Measurements from ENCODE around the gene TNS3.
"Not testable (repeated sequence)": the region's sequence is repeated elsewhere in the genome, so short reads cannot be mapped to it uniquely, and the experiment has no call there.

Gene TNS3

DNA sequence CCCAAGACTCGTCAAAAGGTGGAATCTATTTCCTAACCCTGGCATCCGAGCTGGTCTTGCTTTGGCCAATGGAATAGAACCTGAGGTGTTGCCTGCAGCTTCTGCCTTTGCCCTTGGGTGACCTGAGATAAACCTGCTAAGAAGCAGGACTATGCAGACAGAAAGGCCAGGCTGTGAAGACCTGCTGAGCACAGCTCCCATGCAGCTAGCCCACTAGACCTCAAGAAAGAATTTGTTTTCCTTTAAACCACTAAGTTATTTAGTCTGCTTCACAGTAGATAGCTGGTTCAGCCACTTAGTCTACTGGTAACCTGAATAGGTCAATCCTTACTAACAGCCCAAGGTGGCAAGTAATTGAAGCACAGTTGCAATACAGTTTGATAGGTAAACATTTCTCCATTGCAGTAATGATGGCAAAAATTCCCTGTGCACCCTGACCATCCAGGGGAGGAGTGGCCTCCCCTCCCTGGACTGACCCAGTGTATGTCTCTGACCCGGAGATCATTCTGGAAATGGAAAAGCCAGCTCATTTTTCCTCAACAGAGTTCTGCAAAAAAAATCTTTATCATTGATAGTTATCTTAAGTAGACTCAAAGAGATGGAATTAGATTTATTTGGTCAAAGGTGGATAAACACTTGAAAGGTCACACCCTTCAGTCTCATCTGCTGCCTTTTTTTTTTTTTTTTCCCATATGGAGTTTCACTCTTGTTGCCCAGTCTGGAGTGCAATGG is 20.0 kb downstream of the TNS3 start:
- no peak for DNase-seq (ENCODE audit: low spot score)

DNA sequence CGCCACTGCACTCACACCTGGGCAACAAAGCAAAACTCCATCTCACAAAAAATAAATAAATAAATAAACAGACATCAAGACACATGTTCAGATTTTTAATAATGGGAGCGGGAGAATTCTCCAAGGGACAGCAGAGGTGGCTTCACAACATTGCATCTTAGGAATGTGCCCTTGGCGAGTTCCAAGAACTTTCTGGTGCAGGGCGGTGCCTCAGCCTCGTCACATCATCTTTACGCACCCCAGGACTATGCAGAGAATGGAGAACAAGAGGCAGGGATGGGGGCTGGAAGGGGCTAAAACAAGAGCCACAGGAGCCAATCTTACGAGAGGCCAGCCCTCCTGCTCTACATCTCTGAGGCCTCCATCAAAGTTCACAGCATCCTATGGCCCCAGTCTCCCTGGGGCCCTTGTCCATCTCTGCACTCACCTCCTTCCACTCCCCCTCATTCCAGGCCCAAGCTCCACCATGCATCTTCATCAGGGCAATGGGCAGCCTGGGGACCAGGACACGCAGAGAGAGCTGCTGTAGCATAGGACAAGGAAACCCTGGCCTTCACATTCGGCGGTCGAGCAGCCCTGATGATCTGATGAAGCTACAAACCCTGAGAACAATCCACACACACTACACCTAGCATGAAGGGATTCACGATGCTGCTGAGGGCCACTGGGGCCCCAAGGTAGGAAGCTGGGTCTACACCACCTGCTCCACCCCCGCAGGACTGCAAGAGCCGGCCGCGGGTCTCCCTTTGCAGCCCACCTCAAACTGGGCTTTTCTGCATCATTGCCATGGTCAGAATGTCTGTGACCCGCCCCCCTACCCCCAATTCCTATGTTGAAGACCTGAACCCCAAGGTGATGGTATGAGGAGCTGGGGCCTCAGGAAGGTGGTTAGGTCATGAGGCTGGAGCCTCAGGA is 22.3 kb downstream of the TNS3 start:
- DNase-seq (ENCODE audit: low spot score) = no peak

DNA sequence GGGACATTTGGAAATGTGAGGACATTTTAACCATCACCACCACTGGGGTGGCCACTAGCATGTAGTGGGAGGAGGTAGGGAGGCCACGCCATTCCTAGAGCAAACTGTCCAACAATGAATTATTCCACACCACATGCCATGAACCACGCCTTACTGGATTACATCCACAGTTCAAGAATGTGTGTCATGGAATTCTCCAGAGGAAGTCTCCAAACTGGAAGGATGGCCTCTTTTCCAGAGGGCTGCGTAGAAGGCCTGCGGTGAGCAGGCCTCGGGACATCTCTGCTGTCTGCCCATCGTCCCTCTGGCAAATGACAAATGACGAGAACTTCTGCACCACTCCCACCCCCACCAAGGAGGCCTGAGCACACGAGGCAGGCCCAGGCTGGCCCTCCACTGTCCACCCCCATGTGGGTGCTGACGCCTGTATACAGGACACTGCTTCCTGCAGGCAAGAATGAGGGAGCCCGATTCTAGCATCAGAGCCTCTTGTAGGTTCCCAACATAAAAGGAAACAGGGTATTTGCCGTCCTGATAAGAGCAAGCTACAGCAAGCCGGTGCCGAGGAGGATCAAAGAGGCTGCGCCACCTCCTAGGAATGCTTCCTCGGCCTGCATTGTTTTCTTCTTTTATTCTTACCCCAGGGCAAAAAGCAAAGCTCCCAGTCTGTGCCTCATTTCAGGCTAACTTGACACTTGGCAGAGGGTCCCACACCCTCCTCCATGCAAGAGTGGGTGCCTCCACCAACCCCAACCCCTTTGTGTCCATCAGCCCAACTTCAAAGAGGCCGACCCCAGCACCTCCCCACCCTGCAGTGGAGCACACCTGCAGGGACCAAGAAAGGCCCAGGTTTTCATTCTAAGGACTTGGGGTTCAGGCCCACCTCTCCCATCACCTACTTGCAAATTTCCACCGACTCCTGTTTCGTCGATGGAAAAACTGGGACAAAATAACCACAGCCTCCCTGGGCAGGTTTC is 23.9 kb downstream of the TNS3 start:
- no peak for DNase-seq (ENCODE audit: low spot score)

DNA sequence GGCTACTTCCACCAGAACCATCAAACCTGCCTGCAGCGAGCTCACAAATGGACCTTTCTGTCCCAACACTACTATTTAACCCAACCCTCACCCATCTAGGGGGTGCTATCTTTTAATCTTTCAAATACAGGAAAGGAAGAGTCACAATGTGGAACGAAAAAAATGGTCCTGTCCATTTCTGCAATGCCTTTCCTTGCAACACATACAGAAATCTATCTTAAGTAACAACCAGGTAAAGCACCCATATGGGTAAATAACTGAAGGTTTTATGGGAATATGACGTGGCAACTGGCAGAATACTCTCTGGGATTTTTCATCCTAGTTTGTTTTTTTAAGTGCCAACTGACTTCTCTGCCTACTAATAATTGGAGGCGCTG is 24.6 kb downstream of the TNS3 start:
- no peak for DNase-seq (ENCODE audit: low spot score)

DNA sequence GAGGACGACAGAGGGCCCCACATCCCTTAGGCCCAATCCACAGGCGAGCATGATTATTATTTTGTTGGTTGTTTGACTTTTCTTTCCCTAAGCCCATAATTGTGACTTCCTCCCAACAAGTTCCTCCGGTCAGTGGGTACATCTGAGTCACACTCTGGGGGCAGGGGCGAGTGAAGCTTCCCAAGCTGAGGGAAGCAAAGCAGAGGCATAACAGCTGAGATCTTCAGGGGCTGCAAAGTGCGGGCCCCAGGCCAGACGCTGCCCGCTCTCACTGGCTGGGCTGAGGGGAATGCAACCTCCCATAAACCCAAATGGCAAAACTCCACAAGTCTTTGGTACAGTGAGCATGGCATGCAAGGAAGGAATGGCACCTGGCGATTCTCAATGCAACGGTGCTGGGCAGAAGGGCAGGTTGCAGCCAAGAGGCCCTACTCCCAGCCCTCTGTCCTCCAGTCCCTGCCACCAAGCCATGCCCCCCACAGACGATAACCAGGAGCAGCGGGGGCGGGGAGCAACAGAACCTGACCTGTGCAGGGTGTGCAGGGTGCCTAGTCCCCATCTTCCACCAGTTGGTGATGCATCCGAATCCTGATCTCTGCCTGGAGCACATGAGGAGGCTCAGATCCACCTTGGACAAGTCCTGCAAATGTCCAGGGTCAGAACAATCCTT is 25.3 kb downstream of the TNS3 start:
- DNase-seq (ENCODE audit: low spot score) = no peak

DNA sequence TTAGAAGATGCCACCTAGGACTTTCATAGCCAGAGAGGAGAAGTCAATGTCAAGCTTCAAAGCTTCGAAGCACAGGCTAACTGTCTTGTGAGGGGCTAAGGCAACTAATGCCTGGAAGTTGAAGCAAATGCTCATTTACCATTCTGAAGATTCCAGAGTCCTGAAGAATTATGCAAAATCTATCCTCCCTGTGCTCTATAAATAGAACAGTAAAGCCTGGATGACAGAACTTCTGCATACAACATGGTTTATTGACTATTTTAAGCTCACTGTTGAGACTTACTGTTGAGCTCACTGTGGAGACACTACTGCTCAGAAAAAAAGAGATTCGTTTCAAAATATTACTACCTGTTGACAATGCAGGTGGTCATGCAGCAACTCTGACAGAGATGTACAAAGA is 28.6 kb downstream of the TNS3 start:
- DNase-seq (ENCODE audit: low spot score) = no peak

GRCh38 chr7:47552621-47553020 is 29.3 kb downstream of the TNS3 start:
- no peak for DNase-seq (ENCODE audit: low spot score)

DNA sequence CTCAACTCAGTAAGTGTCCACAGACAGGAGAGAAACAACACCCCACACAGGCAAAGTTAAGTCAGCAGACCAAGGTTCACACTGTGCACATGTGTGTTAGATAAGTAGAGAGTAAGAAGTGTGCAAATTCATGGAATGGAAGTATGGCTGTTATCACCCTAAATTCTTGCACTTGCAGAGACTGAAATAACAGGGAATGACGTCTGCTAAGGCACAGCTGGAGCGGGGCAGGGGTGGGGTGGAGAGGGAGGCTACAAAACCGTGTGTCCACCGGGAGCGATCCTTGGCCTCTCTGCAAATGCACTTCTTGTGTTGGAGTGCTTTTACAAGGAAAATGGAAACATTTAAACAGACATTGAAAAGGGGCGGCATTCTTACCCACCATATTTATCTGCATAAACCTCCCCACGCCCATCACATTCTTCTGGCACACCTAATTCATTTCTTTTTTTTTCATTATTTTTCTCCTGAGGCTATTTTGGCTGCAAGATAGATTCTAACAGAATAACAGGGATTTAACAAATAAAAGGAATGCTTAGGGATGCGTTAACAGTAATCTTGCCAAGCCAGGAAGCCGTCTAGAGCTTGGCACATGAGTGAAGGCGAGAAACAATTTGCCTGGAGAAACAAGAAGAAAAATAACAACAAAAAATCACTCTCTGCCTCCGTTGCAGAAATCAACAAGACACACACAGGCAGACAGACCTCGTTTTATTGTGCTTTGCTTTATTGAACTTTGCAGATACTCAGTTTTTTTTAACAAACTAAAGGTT is 30.1 kb downstream of the TNS3 start:
- no peak for DNase-seq (ENCODE audit: low spot score)

DNA sequence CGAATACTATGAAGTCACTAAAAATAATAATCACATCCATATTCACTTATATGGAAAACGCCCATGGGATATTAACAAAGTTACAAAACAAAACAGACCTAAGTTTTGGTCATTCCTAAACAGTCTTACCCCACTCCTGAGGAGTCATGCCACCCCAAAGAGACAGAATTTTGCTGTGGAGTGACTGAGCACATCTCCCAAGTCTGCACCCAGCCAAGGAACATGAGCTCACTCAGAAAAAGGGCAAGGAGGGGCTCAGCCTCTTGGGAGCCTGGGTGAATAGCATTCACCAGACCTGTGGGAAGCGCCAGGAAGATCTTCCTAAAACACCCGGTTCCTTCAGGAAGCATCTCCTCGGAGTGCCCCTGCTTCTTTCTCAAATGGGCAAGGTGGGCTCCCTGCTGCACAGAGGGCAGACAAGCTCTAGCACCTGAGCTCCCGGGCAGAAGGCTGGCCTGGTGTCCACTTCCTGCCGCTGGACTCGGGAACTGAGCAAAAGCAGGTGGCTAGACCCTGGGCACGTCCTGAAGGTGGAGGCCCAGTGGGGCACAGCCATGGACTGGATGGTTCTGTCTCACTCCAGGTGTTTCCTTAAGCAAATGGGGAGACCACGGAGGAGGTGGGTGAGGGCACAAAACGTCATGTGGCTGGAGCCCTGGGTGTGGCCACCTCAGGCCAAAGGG is 31.0 kb downstream of the TNS3 start:
- no peak for DNase-seq (ENCODE audit: low spot score)

DNA sequence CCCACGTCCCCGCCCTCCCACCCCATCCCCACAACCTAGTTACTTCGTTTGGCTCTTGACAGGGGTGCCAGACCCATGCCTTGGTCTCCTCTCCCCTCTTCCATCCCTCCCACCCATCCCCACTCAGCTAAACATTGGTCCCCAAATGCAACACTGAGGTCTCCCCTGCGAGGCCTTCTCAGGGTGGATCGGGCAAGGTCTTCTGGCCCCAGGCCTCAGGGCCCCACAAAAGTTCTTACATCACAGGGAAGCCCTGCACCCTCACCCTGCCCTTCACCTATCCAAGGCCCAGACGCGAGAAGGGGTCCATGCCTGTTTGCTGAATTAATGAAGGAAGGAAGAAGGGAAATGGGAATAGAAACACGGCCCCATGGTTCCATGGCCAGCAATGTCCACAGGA is 32.0 kb downstream of the TNS3 start:
- DNase-seq (ENCODE audit: low spot score) = no peak

DNA sequence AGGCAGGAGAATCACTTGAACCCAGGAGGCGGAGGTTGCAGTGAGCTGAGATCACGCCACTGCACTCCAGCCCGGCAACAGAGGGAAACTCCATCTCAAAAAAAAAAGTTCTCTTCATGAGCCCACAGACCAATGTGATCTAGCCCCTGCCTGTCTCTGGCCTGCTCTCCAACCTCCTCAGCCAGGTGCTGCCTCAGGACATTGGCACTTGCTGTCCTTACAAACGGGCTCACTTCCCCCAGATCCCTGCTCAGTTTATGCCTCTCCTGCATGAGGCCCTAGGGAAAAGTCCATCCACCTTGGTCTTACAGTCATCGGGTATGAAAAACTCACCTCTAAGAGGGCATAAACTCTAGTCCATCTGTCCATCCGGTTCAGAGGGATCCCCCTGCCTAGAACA is 32.5 kb downstream of the TNS3 start:
- no peak for DNase-seq (ENCODE audit: low spot score)

- no peak for DNase-seq (ENCODE audit: low spot score)
Observed at GRCh38 chr7:47548546-47548945, 33.4 kb downstream of the TNS3 start.

- DNase-seq (ENCODE audit: low spot score) = no peak
Observed at GRCh38 chr7:47546733-47547494, 35.0 kb downstream of the TNS3 start.

DNA sequence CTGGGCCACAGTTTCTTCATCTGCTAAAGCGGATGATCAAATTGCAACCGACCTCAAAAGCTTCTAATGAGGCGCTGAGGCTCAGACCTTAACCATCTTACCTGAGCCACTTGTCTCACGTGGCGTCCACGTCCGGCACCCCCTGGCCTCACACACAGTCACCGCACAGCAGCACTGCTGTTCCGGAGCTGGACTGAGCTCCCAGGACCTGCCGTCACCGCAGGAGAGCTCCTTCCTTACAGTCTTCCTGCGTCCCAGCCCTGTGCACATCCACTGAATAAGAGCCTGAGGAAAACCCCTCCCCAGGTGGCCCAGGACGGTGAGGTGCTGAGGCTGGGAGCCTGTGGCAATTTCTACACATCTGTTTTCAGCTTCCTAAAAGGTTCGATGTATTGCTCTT is 35.7 kb downstream of the TNS3 start:
- DNase-seq (ENCODE audit: low spot score) = no peak

DNA sequence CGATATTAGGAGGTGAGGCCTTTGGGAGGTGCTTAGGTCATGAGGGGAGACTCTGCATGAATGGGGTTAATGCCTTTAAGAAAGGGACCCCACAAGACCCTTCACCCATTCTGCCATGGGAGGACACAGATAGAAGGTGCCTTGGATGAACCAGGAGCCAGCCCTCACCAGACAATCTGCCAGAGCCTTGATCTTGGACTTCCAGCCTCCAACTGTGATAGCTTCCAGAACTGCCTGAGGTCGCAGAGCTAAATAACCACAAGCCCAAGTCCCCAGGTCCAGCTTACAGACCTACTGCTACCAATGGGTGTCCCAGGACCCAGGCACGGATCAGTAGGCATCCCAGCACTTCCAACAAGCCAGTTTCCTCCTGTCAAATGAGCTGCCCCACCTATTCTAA is 37.5 kb downstream of the TNS3 start:
- DNase-seq (ENCODE audit: low spot score) = no peak

DNA sequence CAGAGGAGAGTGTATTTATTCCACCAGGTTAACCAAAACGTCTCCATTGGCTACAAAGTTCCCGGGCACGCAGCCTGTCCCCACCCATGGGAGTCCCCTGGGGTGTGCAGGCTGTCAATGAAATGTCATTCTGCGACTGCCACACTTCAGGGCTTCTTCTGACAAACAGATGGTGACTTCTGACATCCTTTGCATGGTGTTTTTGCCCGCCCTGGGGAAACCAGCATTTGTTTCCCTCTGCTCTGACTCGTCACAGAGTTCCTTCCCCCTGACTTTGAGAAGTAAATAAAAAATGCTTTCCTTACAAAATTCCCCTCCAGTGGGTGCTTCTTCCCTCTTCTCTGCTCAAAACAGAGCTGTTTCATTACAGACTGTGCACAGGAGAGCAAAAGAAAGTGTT is 38.2 kb downstream of the TNS3 start:
- no peak for DNase-seq (ENCODE audit: low spot score)

DNA sequence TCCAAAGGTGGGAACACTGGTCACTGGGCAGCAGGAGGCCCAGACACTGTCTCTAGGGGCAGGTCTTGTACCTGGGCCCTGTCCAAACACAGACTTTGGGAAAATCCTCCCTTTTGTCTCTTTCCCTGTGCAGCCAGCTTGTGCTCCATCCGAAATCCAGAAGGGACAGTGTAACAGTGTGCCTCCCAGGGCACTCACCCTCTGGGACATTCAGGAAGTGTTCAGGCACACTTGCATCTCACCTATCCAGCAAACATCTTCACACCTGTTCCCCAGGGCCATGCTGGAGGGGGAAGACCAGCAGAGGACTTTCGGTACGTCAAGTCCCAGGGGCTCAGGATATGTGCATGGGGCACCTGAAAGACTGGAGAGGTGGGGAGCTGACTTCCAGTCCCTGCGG is 38.9 kb downstream of the TNS3 start:
- DNase-seq (ENCODE audit: low spot score) = no peak

DNA sequence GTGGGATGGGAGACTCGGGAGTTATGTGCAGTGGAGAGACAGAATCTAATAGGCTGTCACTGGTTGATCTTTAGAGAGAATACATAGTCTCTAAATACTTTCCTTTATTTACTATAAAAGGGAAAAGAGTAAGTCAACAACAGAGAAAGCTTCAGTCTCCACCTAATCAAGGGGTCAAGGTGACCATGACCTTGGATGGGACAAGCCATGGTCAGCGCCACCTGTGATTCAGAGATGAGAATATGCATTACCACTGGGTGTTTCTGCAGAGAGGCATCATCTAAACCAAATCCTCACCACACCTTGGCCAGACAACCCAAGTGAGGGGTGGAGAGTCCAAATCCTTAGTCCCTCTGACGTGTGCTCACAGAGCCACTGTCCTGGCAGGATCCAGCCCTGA is 39.9 kb downstream of the TNS3 start:
- DNase-seq (ENCODE audit: low spot score) = no peak

GRCh38 chr7:47541485-47541884 is 40.4 kb downstream of the TNS3 start:
- not testable (repeated sequence) for DNase-seq (ENCODE audit: low spot score)

All from CD4-positive, alpha-beta T cell treated with Interleukin-2 at 100 ng/mL for 4 hours (primary cell).